Esophagus (tissue), 2 donors: Measurements from ENCODE around the gene TRAT1. TPM values are rescaled to one million over a fixed set of nuclear protein-coding genes. Genes with fewer than 3 reads are reported as not detected.

Experiments used
- H3K27ac ChIP-seq, 2 donors: one replicate each; pipeline ENCODE4 v1.5.1; 2013; ENCODE audit warnings: low read depth in 2 of 2, mild to moderate bottlenecking in 2 of 2, inconsistent platforms in 1 of 2, low read length in 1 of 2, moderate library complexity in 1 of 2
- H3K27me3 ChIP-seq, 2 donors: one replicate each; pipeline ENCODE4 v1.6.1; 2013; ENCODE audit warnings: low read length in 2 of 2, control low read depth in 1 of 2, mild to moderate bottlenecking in 1 of 2; ENCODE audit not compliant: insufficient read depth in 2 of 2, control insufficient read depth in 1 of 2
- H3K36me3 ChIP-seq, 2 donors: one replicate each; pipeline ENCODE4 v1.6.1; 2013; ENCODE audit warnings: low read length in 1 of 2; ENCODE audit not compliant: control insufficient read depth in 2 of 2, insufficient read depth in 2 of 2
- H3K4me1 ChIP-seq, 2 donors: one replicate each; pipeline ENCODE4 v1.6.1; 2013; ENCODE audit warnings: low read length in 1 of 2; ENCODE audit not compliant: control insufficient read depth in 2 of 2, insufficient read depth in 2 of 2
- H3K4me3 ChIP-seq, 2 donors: one replicate each; pipeline ENCODE4 v1.5.1; 2013; ENCODE audit warnings: low read length in 2 of 2, mild to moderate bottlenecking in 2 of 2, low read depth in 1 of 2, moderate library complexity in 1 of 2
- H3K9me3 ChIP-seq, 2 donors: one replicate each; pipeline ENCODE4 v1.6.1; 2013; ENCODE audit warnings: mild to moderate bottlenecking in 2 of 2, low read depth in 1 of 2, low read length in 1 of 2, moderate library complexity in 1 of 2; ENCODE audit not compliant: control insufficient read depth in 2 of 2, insufficient read depth in 1 of 2
- WGBS, 2 donors: extraction: QIAGEN DNeasy Blood & Tissue Kit; methylation state at CpG; one replicate each; pipeline ENCODE4 v1.1.7; 2013; 5-methylcytosine and 5-hydroxymethylcytosine counted together
- polyA plus RNA-seq, 2 donors: library from polyadenylated mRNA; stranded (reverse); fragments of 200-250 nt; gene quantifications; one replicate each; pipeline ENCODE4 v1.2.3, GENCODE V29; 2013
- donor health status: healthy with polysubstance abuse.
- donor health status: Bipolar disorder and iron deficiency.

The TRAT1 gene, protein sequence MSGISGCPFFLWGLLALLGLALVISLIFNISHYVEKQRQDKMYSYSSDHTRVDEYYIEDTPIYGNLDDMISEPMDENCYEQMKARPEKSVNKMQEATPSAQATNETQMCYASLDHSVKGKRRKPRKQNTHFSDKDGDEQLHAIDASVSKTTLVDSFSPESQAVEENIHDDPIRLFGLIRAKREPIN
- polyA plus RNA-seq, result under 1 TPM; 0.13 to 0.20 TPM

DNA sequence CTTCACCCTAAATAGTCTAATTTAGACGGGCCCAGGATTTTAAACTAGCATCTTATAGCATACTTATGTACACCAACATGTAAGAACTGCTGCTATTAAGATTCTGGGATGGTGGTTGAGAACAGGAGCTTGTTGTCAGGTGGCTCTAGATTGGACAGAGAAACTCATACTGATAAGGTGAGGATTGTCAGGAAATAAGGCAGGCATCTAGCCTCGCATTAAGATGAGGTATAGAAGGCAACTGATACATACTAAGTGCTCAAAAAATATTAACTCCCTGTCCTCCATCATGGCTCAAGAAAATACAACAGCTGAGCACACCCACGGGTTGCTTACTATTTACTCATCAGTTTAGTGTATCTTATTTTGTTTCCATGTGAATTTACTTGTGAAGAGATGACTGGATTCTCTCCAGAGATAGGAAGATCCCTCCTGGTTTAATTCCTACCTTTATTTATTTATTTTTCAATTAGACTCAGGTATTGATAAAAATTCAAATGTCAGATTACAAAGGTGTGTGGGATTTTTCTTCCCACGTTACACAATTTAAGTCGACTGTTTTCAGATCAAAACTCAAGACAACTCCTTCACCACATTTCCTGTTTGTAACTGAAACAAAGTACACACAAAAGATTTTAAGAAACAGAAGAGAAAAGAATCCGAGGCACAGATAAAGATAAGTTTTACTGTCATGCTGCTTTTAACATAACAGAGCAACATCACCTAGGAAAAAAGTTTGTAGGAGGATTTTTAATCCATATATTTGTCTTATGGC is at the start of gene TRAT1:
TRAT1 (plus strand) TSS at position 664 of the 775 bp plus-strand sequence. CDS start 142 bp downstream, outside the sequence.
- Histone ChIP-seq H3K27me3 (no peaks in the 10 kb centered on the region), H3K36me3 (no peaks in the 10 kb centered on the region), H3K9me3 (no peaks in the 10 kb centered on the region), H3K4me3 (no peak within 1 kb of the TSS), H3K27ac (no peak within 1 kb of the TSS), H3K4me1 (no peaks in the 10 kb centered on the region)
- WGBS, 2 donors, result 55 to 58% methylated on average over 6 of the region's 6 CpGs

DNA sequence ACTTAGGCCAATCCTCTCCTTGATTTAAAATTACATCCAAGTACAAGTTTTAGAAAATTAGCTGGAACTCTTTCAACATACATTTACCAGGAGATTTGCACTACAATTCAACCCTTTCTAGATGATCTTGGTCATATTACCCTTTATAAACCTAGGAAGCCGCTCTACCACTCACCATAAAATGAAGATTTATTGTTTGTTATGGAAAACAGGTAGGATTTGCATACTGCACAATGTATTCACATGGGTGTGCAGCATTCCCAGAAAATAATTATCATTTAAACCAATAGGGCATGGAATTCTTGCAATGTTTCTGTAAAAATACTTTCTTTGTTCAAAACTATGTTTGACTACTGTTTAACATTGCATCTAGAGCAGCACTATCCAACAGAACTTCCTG is 46.9 kb upstream of the TRAT1 start:
- Histone ChIP-seq H3K27ac (no peak overlapping the region), H3K4me3 (no peak overlapping the region), H3K27me3 (no peaks in the 10 kb centered on the region), H3K4me1 (no peaks in the 10 kb centered on the region), H3K9me3 (no peaks in the 10 kb centered on the region), H3K36me3 (no peaks in the 10 kb centered on the region)
- WGBS, 2 donors, result 61 to 79% methylated on average over 1 of the region's 1 CpG

DNA sequence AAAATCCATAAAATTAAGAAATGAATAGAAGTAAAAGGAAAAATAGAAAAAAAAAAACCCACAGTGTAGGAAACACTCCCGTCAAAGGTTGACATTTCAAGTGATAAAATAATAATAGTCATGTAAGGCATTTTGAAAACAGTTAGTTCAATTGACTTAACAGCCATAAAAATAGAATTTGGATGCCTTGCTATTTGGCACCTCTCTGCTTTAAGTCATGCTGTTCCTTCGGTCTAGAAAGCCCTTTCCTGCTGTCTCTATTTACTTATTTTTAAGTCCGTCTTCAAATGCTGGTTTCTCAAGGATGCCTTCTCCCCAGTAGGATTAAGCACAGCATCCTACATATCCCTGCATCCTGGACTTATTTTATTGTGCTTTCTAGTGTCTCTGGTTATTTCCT is 43.1 kb upstream of the TRAT1 start:
- WGBS, 2 donors, result 90 to 96% methylated on average over 3 of the region's 3 CpGs
- H3K4me3 ChIP-seq, result no peak overlapping the region

DNA sequence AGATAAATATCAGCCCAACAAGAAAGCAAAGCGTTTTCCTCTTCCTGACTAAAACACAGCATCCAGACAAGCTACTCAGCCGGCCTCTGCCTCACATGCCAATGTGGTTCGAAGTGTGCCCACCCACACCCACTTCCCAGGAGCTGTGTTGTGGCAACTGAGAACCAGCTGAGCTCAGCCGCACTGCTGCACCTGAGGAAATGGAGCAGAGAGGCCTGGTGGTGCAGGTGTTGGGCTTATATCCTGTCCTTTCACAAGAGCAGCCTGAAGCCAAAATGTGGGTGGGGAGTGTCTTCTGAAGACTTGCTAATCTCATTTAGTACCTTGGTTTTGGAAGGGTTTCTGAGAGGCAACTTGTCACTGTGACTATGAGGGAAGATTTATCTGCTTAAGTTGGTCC is 42.4 kb upstream of the TRAT1 start:
- 77 to 80% methylated on average over 4 of the region's 4 CpGs for WGBS, 2 donors
- Histone ChIP-seq H3K27me3 (no peaks in the 10 kb centered on the region), H3K4me3 (no peak overlapping the region), H3K36me3 (no peaks in the 10 kb centered on the region), H3K4me1 (no peaks in the 10 kb centered on the region), H3K27ac (no peak overlapping the region), H3K9me3 (no peaks in the 10 kb centered on the region)

More for the DNA sequence above, 43.1 kb upstream of the TRAT1 start:
- no peaks in the 10 kb centered on the region for H3K9me3 ChIP-seq
- H3K4me1 ChIP-seq, result no peaks in the 10 kb centered on the region
- no peaks in the 10 kb centered on the region for H3K27me3 ChIP-seq
- H3K27ac ChIP-seq, result no peak overlapping the region
- H3K36me3 ChIP-seq, result no peaks in the 10 kb centered on the region

DNA sequence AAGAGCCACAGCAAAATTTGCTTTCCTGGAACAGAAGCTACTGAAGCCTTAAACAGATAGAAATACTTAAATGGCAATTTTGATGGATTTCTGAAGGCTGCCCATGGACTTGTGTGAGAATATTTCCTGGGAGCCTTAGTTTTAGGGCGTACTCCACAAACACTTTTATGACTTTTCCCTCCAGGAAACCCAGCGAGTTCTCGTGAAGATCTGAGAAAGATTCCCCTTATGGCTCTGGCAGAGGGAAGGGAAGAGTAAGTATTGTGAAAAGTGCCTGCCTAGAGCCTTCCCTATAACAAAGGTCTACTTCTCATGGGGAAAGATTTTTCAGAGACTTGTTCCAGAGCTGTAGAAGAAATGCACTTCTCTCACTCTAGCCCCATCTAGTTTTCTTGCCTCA is 31.1 kb upstream of the TRAT1 start:
- no peak overlapping the region for H3K4me3 ChIP-seq
- H3K36me3 ChIP-seq, result no peaks in the 10 kb centered on the region
- WGBS, 2 donors, result 72 to 79% methylated on average over 3 of the region's 3 CpGs

DNA sequence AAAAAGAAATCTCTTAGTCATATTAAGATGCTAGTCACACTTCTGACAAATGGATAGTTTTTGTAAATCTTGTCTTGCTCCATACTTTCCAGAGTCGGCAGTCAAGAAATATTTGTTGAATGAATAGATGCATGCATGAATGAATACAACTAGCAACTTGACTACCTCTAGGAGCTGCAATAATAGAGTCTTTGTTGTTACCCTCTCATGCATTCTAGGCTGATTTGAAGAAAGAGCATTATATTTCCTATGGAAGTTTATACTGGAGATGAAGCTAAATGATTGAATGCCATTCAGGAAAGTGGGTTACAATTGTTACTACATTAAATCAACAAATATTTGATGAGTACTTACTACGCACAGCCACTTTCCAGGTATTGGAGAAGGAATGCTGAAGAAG is 18.1 kb upstream of the TRAT1 start:
- Histone ChIP-seq H3K4me1 (no peaks in the 10 kb centered on the region), H3K27me3 (no peaks in the 10 kb centered on the region), H3K36me3 (no peaks in the 10 kb centered on the region), H3K4me3 (no peak overlapping the region), H3K9me3 (no peaks in the 10 kb centered on the region), H3K27ac (no peak overlapping the region)
- WGBS, 2 donors, result 57 to 74% methylated on average over 2 of the region's 2 CpGs

More for the DNA sequence above, 31.1 kb upstream of the TRAT1 start:
- Histone ChIP-seq H3K27ac (no peak overlapping the region), H3K4me1 (no peaks in the 10 kb centered on the region), H3K9me3 (no peaks in the 10 kb centered on the region), H3K27me3 (no peaks in the 10 kb centered on the region)

DNA sequence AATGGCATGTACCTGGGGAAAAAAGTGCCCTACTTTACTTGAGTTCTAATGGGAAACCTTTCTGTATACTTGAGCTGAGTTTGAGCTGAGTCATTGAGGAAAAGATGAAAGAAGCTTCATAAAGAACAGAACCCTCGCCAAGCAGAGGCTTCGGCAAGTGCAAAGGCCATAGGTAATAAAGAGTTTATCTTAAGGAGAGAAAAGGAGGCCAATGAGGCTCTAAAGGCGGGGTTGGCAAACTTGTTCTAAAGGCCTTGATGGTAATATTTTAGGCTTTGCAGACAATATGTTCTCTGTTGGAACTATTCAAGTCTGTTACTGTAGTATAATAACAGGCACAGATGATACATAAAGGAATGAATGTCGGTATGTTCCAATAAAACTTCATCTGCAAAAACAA is 17.6 kb upstream of the TRAT1 start:
- H3K36me3 ChIP-seq, result no peaks in the 10 kb centered on the region
- no peaks in the 10 kb centered on the region for H3K4me1 ChIP-seq
- H3K27ac ChIP-seq, result no peak overlapping the region
- 80 to 87% methylated on average over 4 of the region's 4 CpGs for WGBS, 2 donors
- no peak overlapping the region for H3K4me3 ChIP-seq
- no peaks in the 10 kb centered on the region for H3K9me3 ChIP-seq
- no peaks in the 10 kb centered on the region for H3K27me3 ChIP-seq

DNA sequence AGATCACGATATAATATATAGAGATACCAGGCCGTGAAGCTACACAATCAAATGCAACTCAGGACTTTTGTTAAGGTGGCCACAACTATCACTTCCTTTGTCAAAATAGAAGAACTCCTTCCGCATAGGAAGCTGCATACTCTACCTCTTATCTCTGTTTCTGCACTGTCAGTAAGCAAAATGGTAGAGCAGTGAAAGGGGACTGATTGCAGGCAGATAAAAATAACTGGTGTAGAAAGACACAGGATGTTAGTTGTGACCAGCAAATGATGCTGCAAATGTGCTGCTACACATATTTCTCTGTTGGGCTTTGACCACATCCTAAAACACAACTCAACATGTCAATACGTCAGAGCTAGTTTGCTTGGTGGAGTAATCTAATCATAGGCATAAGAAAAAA is 16.3 kb upstream of the TRAT1 start:
- Histone ChIP-seq H3K27me3 (no peaks in the 10 kb centered on the region), H3K4me3 (no peak overlapping the region), H3K4me1 (no peaks in the 10 kb centered on the region), H3K9me3 (no peaks in the 10 kb centered on the region), H3K27ac (no peak overlapping the region), H3K36me3 (no peaks in the 10 kb centered on the region)
- 59 to 74% methylated on average over 4 of the region's 4 CpGs for WGBS, 2 donors

DNA sequence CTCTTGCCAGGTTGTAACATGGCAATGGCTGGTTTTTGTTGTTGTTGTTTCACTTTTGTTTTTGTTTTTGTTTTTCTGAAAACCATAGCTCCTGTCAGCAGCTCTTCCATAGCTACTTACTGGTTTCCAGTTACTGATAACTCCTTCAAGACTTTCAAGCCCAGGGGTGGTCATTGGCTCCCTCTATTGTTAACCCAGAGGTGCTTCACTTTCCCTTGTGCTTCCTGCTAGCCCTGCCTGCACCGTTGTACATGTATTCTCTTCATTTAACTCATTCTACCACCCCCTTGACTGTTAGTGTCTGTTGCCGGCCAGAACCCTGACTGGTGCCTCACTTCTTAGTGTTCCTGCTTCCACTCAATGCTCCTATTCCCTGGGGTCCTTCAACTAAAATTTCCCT is 4.2 kb upstream of the TRAT1 start:
- WGBS, 2 donors, result 28 to 36% methylated on average over 2 of the region's 2 CpGs

DNA sequence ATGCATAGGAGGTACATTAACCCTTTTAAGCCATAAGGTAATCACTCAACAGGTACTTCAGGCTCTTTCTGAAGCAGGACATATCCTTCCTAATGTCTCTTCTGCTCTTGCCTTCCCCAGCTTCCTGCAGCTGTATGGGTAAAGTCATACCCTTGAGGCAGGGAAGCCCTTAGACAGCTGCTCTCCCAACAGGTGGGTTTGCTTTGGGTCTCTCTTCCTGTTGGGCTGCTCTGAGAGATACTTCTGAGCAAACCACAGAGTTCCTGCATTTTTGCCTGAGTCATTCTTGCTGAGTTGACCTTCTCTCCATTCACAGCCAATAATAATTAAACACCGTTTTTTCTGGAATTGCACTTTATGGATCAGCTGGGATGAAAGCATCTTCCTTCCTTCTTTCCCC is 2.0 kb upstream of the TRAT1 start:
- no peaks in the 10 kb centered on the region for H3K9me3 ChIP-seq
- H3K27me3 ChIP-seq, result no peaks in the 10 kb centered on the region
- no peak overlapping the region for H3K27ac ChIP-seq
- no peak overlapping the region for H3K4me3 ChIP-seq
- no peaks in the 10 kb centered on the region for H3K4me1 ChIP-seq
- 81 to 82% methylated on average over 1 of the region's 1 CpG for WGBS, 2 donors
- H3K36me3 ChIP-seq, result no peaks in the 10 kb centered on the region

More for the DNA sequence above, 4.2 kb upstream of the TRAT1 start:
- Histone ChIP-seq H3K27ac (no peak overlapping the region), H3K4me3 (no peak overlapping the region), H3K36me3 (no peaks in the 10 kb centered on the region), H3K4me1 (no peaks in the 10 kb centered on the region), H3K27me3 (no peaks in the 10 kb centered on the region), H3K9me3 (no peaks in the 10 kb centered on the region)
